ENCODE measurements around the gene DPYSL4.

The DPYSL4 gene

GRCh38 chr10:132192076-132192975 is 5.6 kb downstream of the DPYSL4 start:
- Histone ChIP-seq H3K27ac (no peak overlapping the region), H3K79me2 (ENCODE audit: insufficient read depth, low read depth) (no peaks in the 10 kb centered on the region)

GRCh38 chr10:132192991-132193665 is 6.4 kb downstream of the DPYSL4 start:
- H3K79me2 ChIP-seq (ENCODE audit: insufficient read depth, low read depth), result no peaks in the 10 kb centered on the region
- H3K27ac ChIP-seq, result no peak overlapping the region
- H3K36me3 ChIP-seq (ENCODE audit: insufficient read depth), result no peaks in the 10 kb centered on the region
- no peak overlapping the region for H2AFZ ChIP-seq (ENCODE audit: low read depth)
- H4K20me1 ChIP-seq (ENCODE audit: insufficient read depth), result no peaks in the 10 kb centered on the region
- H3K4me3 ChIP-seq (IDR thresholded peaks at IDR 0.05; ENCODE audit: insufficient read depth, low read depth, low read length), result no peak overlapping the region
- H3K4me1 ChIP-seq (ENCODE audit: low read depth, poor library complexity, severe bottlenecking), result no peaks in the 10 kb centered on the region
- no peak overlapping the region for H3K9ac ChIP-seq
- H3K27me3 ChIP-seq (ENCODE audit: insufficient read depth, low read depth), result no peaks in the 10 kb centered on the region
- TF ChIP-seq CTCF (conservative IDR thresholded peaks at IDR 0.05; ENCODE audit: low read depth, low read length), result no peak
- H3K4me2 ChIP-seq, result no peak overlapping the region

More at GRCh38 chr10:132192076-132192975, 5.6 kb downstream of the DPYSL4 start:
- H3K27me3 ChIP-seq (ENCODE audit: insufficient read depth, low read depth), result no peaks in the 10 kb centered on the region
- H3K4me1 ChIP-seq (ENCODE audit: low read depth, poor library complexity, severe bottlenecking), result no peaks in the 10 kb centered on the region
- H3K4me3 ChIP-seq (IDR thresholded peaks at IDR 0.05; ENCODE audit: insufficient read depth, low read depth, low read length), result no peak overlapping the region
- no peak overlapping the region for H3K4me2 ChIP-seq
- no peak for TF ChIP-seq CTCF (conservative IDR thresholded peaks at IDR 0.05; ENCODE audit: low read depth, low read length)
- no peaks in the 10 kb centered on the region for H4K20me1 ChIP-seq (ENCODE audit: insufficient read depth)
- no peak overlapping the region for H3K9ac ChIP-seq
- H3K36me3 ChIP-seq (ENCODE audit: insufficient read depth), result no peaks in the 10 kb centered on the region
- H2AFZ ChIP-seq (ENCODE audit: low read depth), result no peak overlapping the region

- H3K27ac ChIP-seq, result no peak overlapping the region
- H2AFZ ChIP-seq (ENCODE audit: low read depth), result no peak overlapping the region
- no peak overlapping the region for H3K4me2 ChIP-seq
- H4K20me1 ChIP-seq (ENCODE audit: insufficient read depth), result no peaks in the 10 kb centered on the region
- H3K36me3 ChIP-seq (ENCODE audit: insufficient read depth), result no peaks in the 10 kb centered on the region
- H3K4me1 ChIP-seq (ENCODE audit: low read depth, poor library complexity, severe bottlenecking), result no peaks in the 10 kb centered on the region
- H3K9ac ChIP-seq, result no peak overlapping the region
- H3K4me3 ChIP-seq (IDR thresholded peaks at IDR 0.05; ENCODE audit: insufficient read depth, low read depth, low read length), result no peak overlapping the region
- no peaks in the 10 kb centered on the region for H3K79me2 ChIP-seq (ENCODE audit: insufficient read depth, low read depth)
- no peaks in the 10 kb centered on the region for H3K27me3 ChIP-seq (ENCODE audit: insufficient read depth, low read depth)
- no peak for TF ChIP-seq CTCF (conservative IDR thresholded peaks at IDR 0.05; ENCODE audit: low read depth, low read length)
Observed at GRCh38 chr10:132193907-132194552, 7.3 kb downstream of the DPYSL4 start.

GRCh38 chr10:132194726-132195125 is 8.0 kb downstream of the DPYSL4 start:
- Histone ChIP-seq H3K27me3 (ENCODE audit: insufficient read depth, low read depth) (no peaks in the 10 kb centered on the region), H3K36me3 (ENCODE audit: insufficient read depth) (no peaks in the 10 kb centered on the region), H3K4me1 (ENCODE audit: low read depth, poor library complexity, severe bottlenecking) (no peaks in the 10 kb centered on the region), H3K79me2 (ENCODE audit: insufficient read depth, low read depth) (no peaks in the 10 kb centered on the region), H3K4me2 (no peak overlapping the region), H3K4me3 (IDR thresholded peaks at IDR 0.05; ENCODE audit: insufficient read depth, low read depth, low read length) (no peak overlapping the region), H3K27ac (no peak overlapping the region), H4K20me1 (ENCODE audit: insufficient read depth) (no peaks in the 10 kb centered on the region), H2AFZ (ENCODE audit: low read depth) (no peak overlapping the region), H3K9ac (no peak overlapping the region)
- TF ChIP-seq CTCF (conservative IDR thresholded peaks at IDR 0.05; ENCODE audit: low read depth, low read length), result no peak
